Colonic mucosa (tissue), 4 donors: ENCODE results near the gene CD14. TPM values are rescaled to one million over a fixed set of nuclear protein-coding genes. Genes with fewer than 3 reads are reported as not detected.
A peak's percentile ranks its signal among the peaks of the same experiment; 100 is the strongest.
"Not testable (repeated sequence)": the region's sequence is repeated elsewhere in the genome, so short reads cannot be mapped to it uniquely, and the experiment has no call there.

Experiments used
- DNase-seq: peaks from one replicate; pipeline ENCODE4 v3.0.0-alpha.2; 2020
- H3K27ac ChIP-seq: fragments of 200-600 bp; one replicate; pipeline ENCODE4 v1.8.0; 2021
- H3K27me3 ChIP-seq: fragments of 200-600 bp; one replicate; pipeline ENCODE4 v1.8.0; 2021
- H3K36me3 ChIP-seq: fragments of 200-600 bp; one replicate; pipeline ENCODE4 v1.8.0; 2021
- H3K4me1 ChIP-seq: fragments of 200-600 bp; one replicate; pipeline ENCODE4 v1.8.0; 2021; ENCODE audit warnings: mild to moderate bottlenecking
- H3K4me3 ChIP-seq: fragments of 200-600 bp; one replicate; pipeline ENCODE4 v1.8.0; 2021
- H3K9ac ChIP-seq, 2 donors: one replicate each; pipeline ENCODE4 v1.7.0; 2013; ENCODE audit warnings: control low read depth in 2 of 2, low read depth in 2 of 2, low read length in 2 of 2
- H3K9me3 ChIP-seq: fragments of 200-600 bp; one replicate; pipeline ENCODE4 v1.8.0; 2021
- CTCF ChIP-seq: fragments of 200-600 bp; IDR thresholded peaks from one replicate; pipeline ENCODE4 v1.8.0; 2022; ENCODE audit warnings: antibody characterized with exemption, mild to moderate bottlenecking
- intact Hi-C: fragments of 100-400 bp; cut with DNase I; formaldehyde crosslinking; loops from one replicate; pipeline ENCODE4 v1.14.1; 2022
- total RNA-seq, 2 donors: library from RNA; stranded (reverse); fragmentation: NEBNext Ultra II Directional in 1 of 2; extraction: Animal tissue kit (Norgen Biotek cat#: 25700) in 1 of 2; gene quantifications; one replicate each; pipeline ENCODE4 v1.2.1, GENCODE V29; 2021
- donor health status: healthy.
- donor health status: DM: no; HTN: no; CAD: no.
- donor health status: DM: no; HTN: no; CAD: no.

CD14 gene
- total RNA-seq, 2 donors from 2014 or later: 28.2 to 48.3 TPM

- Histone ChIP-seq H3K36me3 (no peaks in the 10 kb centered on the region), H3K9me3 (no peaks in the 10 kb centered on the region), H3K27ac (no peak overlapping the region), H3K27me3 (no peaks in the 10 kb centered on the region), H3K4me3 (no peak overlapping the region), H3K9ac (no peak overlapping the region), H3K4me1 (peaks cover 4% of the 10 kb centered on the region)
- TF ChIP-seq CTCF: no peak
- intact Hi-C loops: no loop called here
- DNase-seq: no peak
Observed at GRCh38 chr5:140628711-140629110, 4.3 kb downstream of the CD14 start.

GRCh38 chr5:140627972-140628371 is 5.0 kb downstream of the CD14 start:
- Histone ChIP-seq H3K4me3 (no peak overlapping the region), H3K27me3 (no peaks in the 10 kb centered on the region), H3K9ac (no peak overlapping the region), H3K9me3 (no peaks in the 10 kb centered on the region), H3K36me3 (no peaks in the 10 kb centered on the region), H3K27ac (no peak overlapping the region), H3K4me1 (peaks cover 4% of the 10 kb centered on the region)
- TF ChIP-seq CTCF: no peak
- no peak for DNase-seq
- intact Hi-C loops: no loop called here

GRCh38 chr5:140624886-140625285 is 8.1 kb downstream of the CD14 start:
- H3K4me1 ChIP-seq, intact Hi-C loops, H3K27ac ChIP-seq, H3K27me3 ChIP-seq, H3K9me3 ChIP-seq, DNase-seq, H3K9ac ChIP-seq, H3K4me3 ChIP-seq, H3K36me3 ChIP-seq: not testable (repeated sequence)

- intact Hi-C loops, H3K9me3 ChIP-seq, H3K36me3 ChIP-seq, H3K4me1 ChIP-seq, H3K27me3 ChIP-seq, H3K9ac ChIP-seq, DNase-seq, H3K4me3 ChIP-seq, H3K27ac ChIP-seq: not testable (repeated sequence)
Observed at GRCh38 chr5:140623061-140623460, 9.9 kb downstream of the CD14 start.

DNA sequence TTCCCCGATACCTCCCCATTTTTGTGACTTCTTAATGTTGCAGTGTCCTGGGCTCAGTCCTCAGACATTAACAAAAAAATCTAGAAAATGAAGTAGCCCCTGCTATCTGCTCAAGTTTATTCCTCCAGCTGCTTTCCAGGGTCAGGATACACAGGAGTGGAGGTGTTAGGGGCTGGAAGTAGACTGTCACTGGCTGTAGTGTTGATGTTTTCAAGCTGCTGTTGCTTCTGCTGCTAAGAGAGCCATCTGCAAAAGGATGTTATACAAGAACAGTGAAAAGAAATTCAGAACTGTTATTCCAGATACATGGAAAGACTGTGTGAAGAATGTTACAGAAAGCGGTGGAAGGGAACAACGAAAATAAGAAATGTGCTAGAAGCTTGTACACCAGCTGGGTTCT is 10.7 kb downstream of the CD14 start:
- no peaks in the 10 kb centered on the region for H3K9me3 ChIP-seq
- no peak overlapping the region for H3K9ac ChIP-seq
- H3K36me3 ChIP-seq: no peaks in the 10 kb centered on the region
- no peak for TF ChIP-seq CTCF
- DNase-seq: no peak
- intact Hi-C loops: no loop called here
- no peak overlapping the region for H3K27ac ChIP-seq
- H3K4me1 ChIP-seq: no peaks in the 10 kb centered on the region
- no peak overlapping the region for H3K4me3 ChIP-seq
- H3K27me3 ChIP-seq: peaks cover 3% of the 10 kb centered on the region

- Histone ChIP-seq H3K27ac (no peak overlapping the region), H3K36me3 (no peaks in the 10 kb centered on the region), H3K27me3 (no peaks in the 10 kb centered on the region), H3K4me3 (no peak overlapping the region), H3K9me3 (no peaks in the 10 kb centered on the region), H3K9ac (no peak overlapping the region), H3K4me1 (peaks cover 6% of the 10 kb centered on the region)
- intact Hi-C loops: no loop called here
- TF ChIP-seq CTCF: no peak
- DNase-seq: no peak
Observed at GRCh38 chr5:140611020-140611521, 21.9 kb downstream of the CD14 start.

- Histone ChIP-seq H3K9ac (peak overlapping the region in 1 of 2 donors; percentile 47), H3K27ac (peak overlapping the region; percentile 33), H3K9me3 (no peaks in the 10 kb centered on the region), H3K4me1 (peaks cover 6% of the 10 kb centered on the region), H3K27me3 (no peaks in the 10 kb centered on the region), H3K4me3 (no peak overlapping the region), H3K36me3 (no peaks in the 10 kb centered on the region)
- no peak for TF ChIP-seq CTCF
- DNase-seq: peak; percentile 82
- intact Hi-C loops: no loop called here
Observed at GRCh38 chr5:140609126-140609525, 23.8 kb downstream of the CD14 start.
